Mucosa of rectum (tissue), 2 donors: ENCODE results near the gene ADCY2.

Source experiments
- H3K27ac ChIP-seq, 2 donors: one replicate each; pipeline ENCODE4 v1.7.0; 2013; ENCODE audit warnings: inconsistent platforms in 2 of 2, low read depth in 2 of 2, low read length in 2 of 2
- H3K27me3 ChIP-seq, 2 donors: one replicate each; pipeline ENCODE4 v1.7.0; 2013; ENCODE audit warnings: low read length in 2 of 2; ENCODE audit not compliant: control insufficient read depth in 2 of 2, insufficient read depth in 2 of 2
- H3K36me3 ChIP-seq, 2 donors: one replicate each; pipeline ENCODE4 v1.7.0; 2013; ENCODE audit warnings: low read length in 2 of 2; ENCODE audit not compliant: control insufficient read depth in 2 of 2, insufficient read depth in 2 of 2
- H3K4me1 ChIP-seq, 2 donors: one replicate each; pipeline ENCODE4 v1.7.0; 2013; ENCODE audit warnings: low read length in 2 of 2, mild to moderate bottlenecking in 1 of 2; ENCODE audit not compliant: control insufficient read depth in 2 of 2, insufficient read depth in 2 of 2
- H3K4me3 ChIP-seq, 2 donors: one replicate each; pipeline ENCODE4 v1.7.0; 2013; ENCODE audit warnings: low read length in 2 of 2
- H3K9ac ChIP-seq, 2 donors: one replicate each; pipeline ENCODE4 v1.7.0; 2013; ENCODE audit warnings: low read length in 2 of 2, low read depth in 1 of 2, mild to moderate bottlenecking in 1 of 2
- H3K9me3 ChIP-seq, 2 donors: one replicate each; pipeline ENCODE4 v1.7.0; 2013; ENCODE audit warnings: low read length in 2 of 2; ENCODE audit not compliant: control insufficient read depth in 2 of 2
- donor health status: healthy.
- donor health status: Normal muscosa, but diverticular disease.

Gene ADCY2

DNA sequence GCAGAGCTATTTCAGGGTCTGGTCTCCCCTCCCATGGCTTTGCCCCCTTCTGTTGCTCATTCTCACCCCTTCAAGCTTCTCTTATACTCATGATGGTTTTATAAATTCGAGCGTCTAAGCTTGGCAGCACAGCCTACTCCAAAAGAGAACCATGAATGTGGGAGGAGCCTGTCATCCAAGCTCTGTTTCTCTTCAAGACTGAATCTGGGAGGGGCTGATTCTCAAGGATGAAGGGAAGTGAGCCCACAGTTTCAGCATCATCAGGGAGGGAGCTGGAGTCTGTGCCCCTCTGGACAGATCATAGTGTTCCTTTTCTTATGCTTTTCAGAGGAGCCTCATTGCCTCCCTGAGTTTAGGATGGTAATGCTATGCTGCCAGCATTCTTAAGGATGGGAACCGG, 286.4 kb downstream of the ADCY2 start:
- H3K4me1 ChIP-seq: no peaks in the 10 kb centered on the region

GRCh38 chr5:7683753-7684152, 287.8 kb downstream of the ADCY2 start:
- Histone ChIP-seq H3K9me3 (no peaks in the 10 kb centered on the region), H3K27ac (no peak overlapping the region), H3K9ac (no peak overlapping the region), H3K36me3 (no peaks in the 10 kb centered on the region), H3K27me3 (no peaks in the 10 kb centered on the region), H3K4me3 (no peak overlapping the region), H3K4me1 (no peaks in the 10 kb centered on the region)

More for the DNA sequence above, 286.4 kb downstream of the ADCY2 start:
- no peaks in the 10 kb centered on the region for H3K9me3 ChIP-seq
- H3K27ac ChIP-seq: no peak overlapping the region
- no peak overlapping the region for H3K9ac ChIP-seq
- no peak overlapping the region for H3K4me3 ChIP-seq
- H3K27me3 ChIP-seq: no peaks in the 10 kb centered on the region
- no peaks in the 10 kb centered on the region for H3K36me3 ChIP-seq

DNA sequence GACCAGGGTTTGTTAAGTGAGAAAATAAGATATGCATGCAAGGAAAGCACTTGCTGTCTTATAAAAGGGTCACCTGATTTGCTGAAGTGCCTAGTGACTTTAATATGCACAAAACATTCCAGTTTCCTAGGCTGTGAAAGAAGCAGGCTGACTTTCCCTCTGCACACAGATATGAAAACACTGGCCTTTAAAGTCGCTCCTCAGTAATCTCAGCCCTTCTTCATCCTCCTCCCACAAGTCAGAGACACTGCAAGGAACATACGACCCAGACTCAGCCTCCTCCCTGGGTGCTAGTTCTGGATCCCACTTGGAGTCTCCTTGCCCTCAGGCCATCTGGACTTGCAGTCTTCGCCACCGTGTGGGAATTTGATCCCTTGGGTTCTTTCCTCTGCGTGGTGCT, 288.9 kb downstream of the ADCY2 start:
- Histone ChIP-seq H3K4me1 (no peaks in the 10 kb centered on the region), H3K9ac (no peak overlapping the region), H3K27me3 (no peaks in the 10 kb centered on the region)

GRCh38 chr5:7686794-7687193, 290.9 kb downstream of the ADCY2 start:
- Histone ChIP-seq H3K27ac (no peak overlapping the region), H3K36me3 (no peaks in the 10 kb centered on the region), H3K9ac (no peak overlapping the region), H3K4me1 (no peaks in the 10 kb centered on the region), H3K9me3 (no peaks in the 10 kb centered on the region), H3K27me3 (no peaks in the 10 kb centered on the region), H3K4me3 (no peak overlapping the region)

More for the DNA sequence above, 288.9 kb downstream of the ADCY2 start:
- no peak overlapping the region for H3K27ac ChIP-seq
- no peaks in the 10 kb centered on the region for H3K9me3 ChIP-seq
- H3K4me3 ChIP-seq: no peak overlapping the region
- H3K36me3 ChIP-seq: no peaks in the 10 kb centered on the region

DNA sequence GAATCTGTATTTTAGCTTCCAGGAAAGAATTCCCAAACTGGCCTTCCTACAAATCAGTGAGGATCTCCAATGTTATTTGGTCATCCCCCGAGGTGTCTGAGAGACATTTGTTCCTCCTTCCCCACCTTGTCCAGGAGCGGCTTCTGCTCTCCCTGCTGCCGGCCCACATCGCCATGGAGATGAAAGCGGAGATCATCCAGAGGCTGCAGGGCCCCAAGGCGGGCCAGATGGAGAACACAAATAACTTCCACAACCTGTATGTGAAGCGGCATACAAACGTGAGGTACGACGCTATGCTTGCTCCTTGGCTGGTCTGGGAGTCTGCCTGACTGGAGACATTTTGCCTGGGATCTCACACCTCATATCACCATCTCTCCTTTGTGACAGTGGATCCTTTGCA, 294.6 kb downstream of the ADCY2 start:
- H3K4me3 ChIP-seq: no peak overlapping the region
- no peaks in the 10 kb centered on the region for H3K4me1 ChIP-seq
- no peaks in the 10 kb centered on the region for H3K27me3 ChIP-seq
- no peak overlapping the region for H3K9ac ChIP-seq
- H3K27ac ChIP-seq: no peak overlapping the region
- no peaks in the 10 kb centered on the region for H3K36me3 ChIP-seq
- no peaks in the 10 kb centered on the region for H3K9me3 ChIP-seq

DNA sequence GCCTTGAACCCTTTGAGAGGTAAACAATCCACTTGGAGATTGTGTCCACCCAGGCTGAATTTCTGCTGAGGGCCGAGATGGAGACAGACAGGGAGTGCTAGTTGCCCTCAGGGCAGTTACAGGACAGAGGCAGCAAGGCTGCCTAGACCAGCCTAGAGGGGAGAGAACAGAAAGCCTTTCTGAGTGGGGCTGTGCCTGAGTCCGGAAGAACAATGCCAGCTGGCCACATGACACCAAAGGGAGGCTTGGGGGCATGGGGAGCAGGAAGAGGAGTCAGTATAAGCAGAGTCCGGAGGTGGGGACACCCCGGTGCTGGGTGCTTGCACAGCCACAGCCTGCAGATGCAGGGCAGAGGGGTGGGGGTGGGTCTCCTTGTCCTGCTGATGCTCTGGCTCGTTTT, 309.3 kb downstream of the ADCY2 start:
- H3K36me3 ChIP-seq: no peaks in the 10 kb centered on the region
- H3K27ac ChIP-seq: no peak overlapping the region
- H3K9me3 ChIP-seq: no peaks in the 10 kb centered on the region

DNA sequence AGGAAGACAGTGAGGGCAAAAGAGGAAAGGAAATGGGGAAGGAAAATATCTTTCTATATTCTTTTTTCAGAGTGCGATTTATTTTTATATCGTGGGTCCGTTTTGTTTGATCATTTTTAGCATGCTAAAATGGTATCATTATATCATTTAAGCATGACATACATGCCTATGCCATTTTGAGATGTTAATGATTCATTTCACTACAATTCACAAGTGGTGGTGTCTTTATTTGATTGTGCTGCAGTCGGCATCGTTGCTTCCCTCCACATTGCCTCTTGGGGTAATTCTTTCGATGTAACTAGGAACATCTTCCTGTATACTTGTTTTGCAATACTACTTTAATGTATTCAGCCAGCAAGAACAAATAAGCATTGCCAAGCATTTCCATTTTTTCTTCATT, 309.8 kb downstream of the ADCY2 start:
- no peaks in the 10 kb centered on the region for H3K27me3 ChIP-seq
- H3K9ac ChIP-seq: no peak overlapping the region
- H3K4me3 ChIP-seq: no peak overlapping the region
- H3K4me1 ChIP-seq: no peaks in the 10 kb centered on the region
- H3K36me3 ChIP-seq: no peaks in the 10 kb centered on the region
- no peaks in the 10 kb centered on the region for H3K9me3 ChIP-seq
- H3K27ac ChIP-seq: no peak overlapping the region

More for the DNA sequence above, 309.3 kb downstream of the ADCY2 start:
- H3K9ac ChIP-seq: no peak overlapping the region
- no peaks in the 10 kb centered on the region for H3K4me1 ChIP-seq
- no peak overlapping the region for H3K4me3 ChIP-seq
- no peaks in the 10 kb centered on the region for H3K27me3 ChIP-seq

DNA sequence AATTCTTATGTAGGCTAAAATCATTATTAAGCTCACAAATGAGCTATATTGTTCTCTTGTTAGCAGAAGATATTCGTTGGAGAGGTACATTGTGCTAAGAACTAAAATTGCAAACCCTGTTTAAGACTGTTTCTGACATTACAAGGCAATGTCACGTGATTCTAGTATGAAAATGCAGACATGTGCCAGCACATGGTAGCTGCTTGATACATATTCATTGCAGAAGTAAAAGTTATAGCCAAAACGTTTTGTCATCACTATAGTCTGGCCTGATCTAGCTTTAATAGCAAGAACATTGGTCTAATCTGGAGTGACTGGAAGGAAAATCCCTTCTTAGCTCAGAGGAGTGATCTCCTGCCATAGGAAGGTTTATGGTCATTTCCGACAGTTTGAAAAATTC, 310.3 kb downstream of the ADCY2 start:
- H3K27ac ChIP-seq: no peak overlapping the region

GRCh38 chr5:7714119-7714518, 318.2 kb downstream of the ADCY2 start:
- Histone ChIP-seq H3K27ac (no peak overlapping the region), H3K4me3 (no peak overlapping the region), H3K36me3 (no peaks in the 10 kb centered on the region), H3K9ac (no peak overlapping the region), H3K4me1 (no peaks in the 10 kb centered on the region), H3K9me3 (no peaks in the 10 kb centered on the region), H3K27me3 (no peaks in the 10 kb centered on the region)

More for the DNA sequence above, 310.3 kb downstream of the ADCY2 start:
- Histone ChIP-seq H3K36me3 (no peaks in the 10 kb centered on the region), H3K4me1 (no peaks in the 10 kb centered on the region), H3K27me3 (no peaks in the 10 kb centered on the region), H3K4me3 (no peak overlapping the region), H3K9ac (no peak overlapping the region), H3K9me3 (no peaks in the 10 kb centered on the region)

GRCh38 chr5:7714697-7715096, 318.8 kb downstream of the ADCY2 start:
- no peaks in the 10 kb centered on the region for H3K4me1 ChIP-seq
- no peaks in the 10 kb centered on the region for H3K9me3 ChIP-seq
- H3K36me3 ChIP-seq: no peaks in the 10 kb centered on the region
- no peak overlapping the region for H3K9ac ChIP-seq
- no peaks in the 10 kb centered on the region for H3K27me3 ChIP-seq
- H3K4me3 ChIP-seq: no peak overlapping the region
- no peak overlapping the region for H3K27ac ChIP-seq

DNA sequence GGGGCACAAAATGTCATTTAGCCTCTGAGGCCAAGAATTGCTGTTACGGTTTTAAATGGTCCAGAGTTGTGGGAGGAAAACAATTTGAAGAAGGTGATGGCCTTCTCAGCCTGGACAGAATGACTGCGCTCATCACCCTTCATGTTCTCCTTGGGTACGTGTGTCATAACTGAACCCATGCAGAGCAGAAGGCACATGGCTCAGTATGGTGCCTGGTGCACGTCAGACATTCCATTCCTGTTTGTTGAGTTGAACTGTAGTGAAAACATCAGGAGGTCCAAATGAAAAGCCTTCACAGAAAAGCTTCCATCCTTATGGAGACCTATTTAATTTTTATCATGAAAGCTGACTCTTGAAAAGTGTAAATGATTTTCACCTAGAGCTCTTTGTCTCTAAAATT, 321.8 kb downstream of the ADCY2 start:
- H3K27ac ChIP-seq: no peak overlapping the region
- H3K27me3 ChIP-seq: no peaks in the 10 kb centered on the region
- H3K9me3 ChIP-seq: no peaks in the 10 kb centered on the region
- H3K4me3 ChIP-seq: no peak overlapping the region
- H3K9ac ChIP-seq: no peak overlapping the region
- H3K36me3 ChIP-seq: no peaks in the 10 kb centered on the region
- H3K4me1 ChIP-seq: no peaks in the 10 kb centered on the region
